SK-N-SH treated with all-trans-retinoic acid at 6 μM for 48 hours (cell line): ENCODE data around the gene DMD.

Experiments used
- ATAC-seq: fragments of 200-7000 bp; cut with Tn5 transposase; 3 replicates; pipeline ENCODE4 v1.9.1; 2020; ENCODE audit warnings: mild to moderate bottlenecking, moderate library complexity
- ARNTL ChIP-seq: fragments of 450-650 bp; formaldehyde crosslinking; IDR thresholded peaks from 2 replicates; pipeline ENCODE4 v1.5.0; 2020; ENCODE audit warnings: low read depth, mild to moderate bottlenecking, moderate library complexity, borderline replicate concordance
- BACH2 ChIP-seq: fragments of 250-450 bp; sonication (Bioruptor Pico); IDR thresholded peaks from 2 replicates; pipeline ENCODE4 v1.9.0; 2021; ENCODE audit warnings: mild to moderate bottlenecking, borderline replicate concordance
- CSDC2 ChIP-seq: fragments of 250-450 bp; sonication (Bioruptor Pico); IDR thresholded peaks from 2 replicates; pipeline ENCODE4 v1.5.0; 2020; ENCODE audit warnings: mild to moderate bottlenecking, moderate library complexity
- ESRRG ChIP-seq: fragments of 250-450 bp; sonication (Bioruptor Pico); IDR thresholded peaks from 2 replicates; pipeline ENCODE4 v1.6.1; 2021; ENCODE audit warnings: mild to moderate bottlenecking
- GLIS3 ChIP-seq: fragments of 250-450 bp; sonication (Bioruptor Pico); IDR thresholded peaks from 2 replicates; pipeline ENCODE4 v1.5.0; 2020; ENCODE audit warnings: mild to moderate bottlenecking, moderate library complexity
- ISL1 ChIP-seq: fragments of 250-450 bp; sonication (Bioruptor Pico); IDR thresholded peaks from 2 replicates; pipeline ENCODE4 v2.1.2; 2022; ENCODE audit warnings: mild to moderate bottlenecking, moderate library complexity
- OSR1 ChIP-seq: fragments of 250-450 bp; sonication (Bioruptor Pico); IDR thresholded peaks from 2 replicates; pipeline ENCODE4 v1.8.0; 2022; ENCODE audit warnings: moderate library complexity, mild to moderate bottlenecking, inconsistent platforms
- PATZ1 ChIP-seq: fragments of 250-450 bp; sonication (Bioruptor Pico); IDR thresholded peaks from 2 replicates; pipeline ENCODE4 v1.8.0; 2020; ENCODE audit warnings: mild to moderate bottlenecking, moderate library complexity, borderline replicate concordance
- POU6F1 ChIP-seq: fragments of 250-450 bp; sonication (Bioruptor Pico); IDR thresholded peaks from 2 replicates; pipeline ENCODE4 v1.8.0; 2021; ENCODE audit warnings: low read depth, mild to moderate bottlenecking, moderate library complexity, borderline replicate concordance
- PPARA ChIP-seq: fragments of 250-450 bp; sonication (Bioruptor Pico); IDR thresholded peaks from 2 replicates; pipeline ENCODE4 v1.5.0; 2020; ENCODE audit warnings: mild to moderate bottlenecking, borderline replicate concordance
- RARB ChIP-seq: fragments of 250-450 bp; sonication (Bioruptor Pico); IDR thresholded peaks from 2 replicates; pipeline ENCODE4 v1.8.0; 2021; ENCODE audit warnings: mild to moderate bottlenecking, moderate library complexity
- SNAI2 ChIP-seq: fragments of 250-450 bp; sonication (Bioruptor Pico); IDR thresholded peaks from 2 replicates; pipeline ENCODE4 v1.5.0; 2020; ENCODE audit warnings: mild to moderate bottlenecking, moderate library complexity
- TOX ChIP-seq: fragments of 250-450 bp; sonication (Bioruptor Pico); IDR thresholded peaks from 2 replicates; pipeline ENCODE4 v1.8.0; 2021; ENCODE audit warnings: mild to moderate bottlenecking, moderate library complexity, borderline replicate concordance
- ZC3H10 ChIP-seq: fragments of 250-450 bp; sonication (Bioruptor Pico); IDR thresholded peaks from 2 replicates; pipeline ENCODE4 v1.5.1; 2021; ENCODE audit warnings: mild to moderate bottlenecking, moderate library complexity
- ZFP3 ChIP-seq: fragments of 250-450 bp; sonication (Bioruptor Pico); IDR thresholded peaks from 2 replicates; pipeline ENCODE4 v1.5.0; 2020; ENCODE audit warnings: mild to moderate bottlenecking, moderate library complexity
- ZFP30 ChIP-seq: fragments of 450-650 bp; formaldehyde crosslinking; IDR thresholded peaks from 2 replicates; pipeline ENCODE4 v1.5.0; 2022; ENCODE audit warnings: mild to moderate bottlenecking, moderate library complexity
- ZNF565 ChIP-seq: fragments of 450-650 bp; formaldehyde crosslinking; conservative IDR thresholded peaks from 2 replicates; pipeline ENCODE4 v1.5.0; 2020; ENCODE audit warnings: low read depth, mild to moderate bottlenecking, moderate library complexity
- ZNF70 ChIP-seq: fragments of 450-650 bp; formaldehyde crosslinking; IDR thresholded peaks from 2 replicates; pipeline ENCODE4 v1.5.0; 2020; ENCODE audit warnings: mild to moderate bottlenecking, moderate library complexity
- ZNF8 ChIP-seq: fragments of 450-650 bp; formaldehyde crosslinking; IDR thresholded peaks from 2 replicates; pipeline ENCODE4 v1.5.0; 2020; ENCODE audit warnings: mild to moderate bottlenecking, moderate library complexity
- TF ChIP-seq, protein P1 (sequence below): fragments of 250-450 bp; sonication (Bioruptor Pico); IDR thresholded peaks from 2 replicates; pipeline ENCODE4 v1.5.1; 2020; ENCODE audit warnings: low read depth, mild to moderate bottlenecking, moderate library complexity
- TF ChIP-seq, protein P2 (sequence below): fragments of 250-450 bp; sonication (Bioruptor Pico); IDR thresholded peaks from 2 replicates; pipeline ENCODE4 v1.5.1; 2021; ENCODE audit warnings: mild to moderate bottlenecking, moderate library complexity

DMD gene

DNA sequence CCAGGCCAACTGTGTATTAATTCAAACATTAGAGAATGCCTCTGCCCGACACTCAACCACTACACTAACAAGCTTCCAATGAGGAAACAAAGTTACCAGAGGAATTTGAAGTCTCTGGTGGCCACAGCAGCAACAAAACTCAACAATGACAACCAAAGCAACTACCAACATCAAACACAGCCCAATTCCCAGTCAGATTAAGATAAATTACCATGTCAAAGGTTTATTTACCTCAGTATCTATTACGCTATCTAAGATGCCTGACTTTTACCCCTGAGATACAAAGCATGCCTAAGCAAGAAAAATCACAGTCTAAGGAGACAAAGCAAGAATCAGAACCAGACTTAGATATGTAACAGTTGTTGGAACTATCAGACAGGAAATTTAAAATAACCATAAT lies 1909.4 kb downstream of the DMD start:
- ATAC-seq = no peak
- TF ChIP-seq ISL1 (CRISPR knock-in tag) = no peak
- no peak for TF ChIP-seq ZNF565 (CRISPR knock-in tag)
- TF ChIP-seq CSDC2 (CRISPR knock-in tag) = no peak
- TF ChIP-seq ZFP3 (CRISPR knock-in tag) = no peak

- no peak for TF ChIP-seq RARB
- TF ChIP-seq PPARA (CRISPR knock-in tag) = no peak
- no peak for TF ChIP-seq BACH2 (CRISPR knock-in tag)
- TF ChIP-seq PATZ1 (CRISPR knock-in tag) = no peak
- no peak for TF ChIP-seq POU6F1 (CRISPR knock-in tag)
- ATAC-seq = no peak
Measured at GRCh38 chrX:31301203-31301602, 1910.1 kb downstream of the DMD start.

- TF ChIP-seq BACH2 (CRISPR knock-in tag) = no peak
- TF ChIP-seq ZC3H10 = no peak
- TF ChIP-seq, protein P1, sequence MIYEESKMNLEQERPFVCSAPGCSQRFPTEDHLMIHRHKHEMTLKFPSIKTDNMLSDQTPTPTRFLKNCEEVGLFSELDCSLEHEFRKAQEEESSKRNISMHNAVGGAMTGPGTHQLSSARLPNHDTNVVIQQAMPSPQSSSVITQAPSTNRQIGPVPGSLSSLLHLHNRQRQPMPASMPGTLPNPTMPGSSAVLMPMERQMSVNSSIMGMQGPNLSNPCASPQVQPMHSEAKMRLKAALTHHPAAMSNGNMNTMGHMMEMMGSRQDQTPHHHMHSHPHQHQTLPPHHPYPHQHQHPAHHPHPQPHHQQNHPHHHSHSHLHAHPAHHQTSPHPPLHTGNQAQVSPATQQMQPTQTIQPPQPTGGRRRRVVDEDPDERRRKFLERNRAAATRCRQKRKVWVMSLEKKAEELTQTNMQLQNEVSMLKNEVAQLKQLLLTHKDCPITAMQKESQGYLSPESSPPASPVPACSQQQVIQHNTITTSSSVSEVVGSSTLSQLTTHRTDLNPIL (CRISPR knock-in tag) = no peak
- no peak for TF ChIP-seq ZNF8 (CRISPR knock-in tag)
- no peak for TF ChIP-seq SNAI2 (CRISPR knock-in tag)
- no peak for TF ChIP-seq ZNF70 (CRISPR knock-in tag)
- no peak for TF ChIP-seq ISL1 (CRISPR knock-in tag)
- no peak for TF ChIP-seq ARNTL (CRISPR knock-in tag)
- TF ChIP-seq POU6F1 (CRISPR knock-in tag) = no peak
- TF ChIP-seq OSR1 (CRISPR knock-in tag) = no peak
- TF ChIP-seq GLIS3 (CRISPR knock-in tag) = no peak
- TF ChIP-seq, protein P2, sequence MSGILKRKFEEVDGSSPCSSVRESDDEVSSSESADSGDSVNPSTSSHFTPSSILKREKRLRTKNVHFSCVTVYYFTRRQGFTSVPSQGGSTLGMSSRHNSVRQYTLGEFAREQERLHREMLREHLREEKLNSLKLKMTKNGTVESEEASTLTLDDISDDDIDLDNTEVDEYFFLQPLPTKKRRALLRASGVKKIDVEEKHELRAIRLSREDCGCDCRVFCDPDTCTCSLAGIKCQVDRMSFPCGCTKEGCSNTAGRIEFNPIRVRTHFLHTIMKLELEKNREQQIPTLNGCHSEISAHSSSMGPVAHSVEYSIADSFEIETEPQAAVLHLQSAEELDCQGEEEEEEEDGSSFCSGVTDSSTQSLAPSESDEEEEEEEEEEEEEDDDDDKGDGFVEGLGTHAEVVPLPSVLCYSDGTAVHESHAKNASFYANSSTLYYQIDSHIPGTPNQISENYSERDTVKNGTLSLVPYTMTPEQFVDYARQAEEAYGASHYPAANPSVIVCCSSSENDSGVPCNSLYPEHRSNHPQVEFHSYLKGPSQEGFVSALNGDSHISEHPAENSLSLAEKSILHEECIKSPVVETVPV (CRISPR knock-in tag) = no peak
- TF ChIP-seq, all 23 proteins: peak for 0
- ATAC-seq = no peak
Measured at GRCh38 chrX:31298916-31299315, 1912.4 kb downstream of the DMD start.

- no peak for ATAC-seq
- TF ChIP-seq CSDC2 (CRISPR knock-in tag) = no peak
- TF ChIP-seq, protein P2 (CRISPR knock-in tag) = no peak
- TF ChIP-seq BACH2 (CRISPR knock-in tag) = no peak
- no peak for TF ChIP-seq TOX
- TF ChIP-seq ZFP30 (CRISPR knock-in tag) = no peak
- TF ChIP-seq ZNF565 (CRISPR knock-in tag) = no peak
- no peak for TF ChIP-seq SNAI2 (CRISPR knock-in tag)
- no peak for TF ChIP-seq PPARA (CRISPR knock-in tag)
- no peak for TF ChIP-seq ISL1 (CRISPR knock-in tag)
- no peak for TF ChIP-seq POU6F1 (CRISPR knock-in tag)
- no peak for TF ChIP-seq ZNF8 (CRISPR knock-in tag)
- TF ChIP-seq OSR1 (CRISPR knock-in tag) = no peak
- no peak for TF ChIP-seq RARB
- TF ChIP-seq PATZ1 (CRISPR knock-in tag) = no peak
- TF ChIP-seq ESRRG = no peak
Measured at GRCh38 chrX:31297881-31298280, 1913.5 kb downstream of the DMD start.
